Esophagus squamous epithelium (tissue), 4 donors: ENCODE measurements around the gene MAP7D2.
A peak's percentile ranks its signal among the peaks of the same experiment; 100 is the strongest.
"Not testable (repeated sequence)": the region's sequence is repeated elsewhere in the genome, so short reads cannot be mapped to it uniquely, and the experiment has no call there.

ENCODE experiments used
- POLR2A ChIP-seq, 4 donors: fragments of 450-650 bp; IDR thresholded peaks; one replicate each; pipeline ENCODE4 v1.6.1; 2017; ENCODE audit warnings: antibody characterized with exemption in 4 of 4, mild to moderate bottlenecking in 4 of 4, moderate library complexity in 3 of 4
- TF ChIP-seq, protein P1 (sequence below), 6 experiments: fragments of 450-650 bp in 4 of 6; fragments of 200-600 bp in 2 of 6; sonication (generic) in 2 of 6; IDR thresholded peaks; one replicate each; pipeline ENCODE4 v1.5.1; 2016 to 2019; ENCODE audit warnings: antibody characterized with exemption in 6 of 6, mild to moderate bottlenecking in 4 of 6, moderate library complexity in 4 of 6

DNA sequence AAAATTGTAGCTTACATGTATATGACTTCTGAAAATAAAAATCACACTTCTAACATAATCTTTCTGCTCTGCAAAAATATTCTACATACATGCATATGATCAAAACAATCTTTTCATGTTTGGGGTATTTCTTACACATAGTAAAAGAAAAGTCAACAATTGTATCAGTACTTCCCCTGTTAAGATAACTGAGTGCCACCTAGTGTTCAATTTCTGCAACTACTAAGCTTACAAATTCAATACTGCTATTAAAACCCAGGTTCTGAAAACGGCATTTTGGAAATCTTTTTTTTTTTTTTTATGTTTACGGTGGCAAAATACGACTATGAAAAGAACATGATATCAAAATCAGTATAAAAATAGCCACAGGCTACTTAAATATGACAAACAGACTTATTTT is 10.7 kb upstream of the MAP7D2 start:
- TF ChIP-seq, protein P1, sequence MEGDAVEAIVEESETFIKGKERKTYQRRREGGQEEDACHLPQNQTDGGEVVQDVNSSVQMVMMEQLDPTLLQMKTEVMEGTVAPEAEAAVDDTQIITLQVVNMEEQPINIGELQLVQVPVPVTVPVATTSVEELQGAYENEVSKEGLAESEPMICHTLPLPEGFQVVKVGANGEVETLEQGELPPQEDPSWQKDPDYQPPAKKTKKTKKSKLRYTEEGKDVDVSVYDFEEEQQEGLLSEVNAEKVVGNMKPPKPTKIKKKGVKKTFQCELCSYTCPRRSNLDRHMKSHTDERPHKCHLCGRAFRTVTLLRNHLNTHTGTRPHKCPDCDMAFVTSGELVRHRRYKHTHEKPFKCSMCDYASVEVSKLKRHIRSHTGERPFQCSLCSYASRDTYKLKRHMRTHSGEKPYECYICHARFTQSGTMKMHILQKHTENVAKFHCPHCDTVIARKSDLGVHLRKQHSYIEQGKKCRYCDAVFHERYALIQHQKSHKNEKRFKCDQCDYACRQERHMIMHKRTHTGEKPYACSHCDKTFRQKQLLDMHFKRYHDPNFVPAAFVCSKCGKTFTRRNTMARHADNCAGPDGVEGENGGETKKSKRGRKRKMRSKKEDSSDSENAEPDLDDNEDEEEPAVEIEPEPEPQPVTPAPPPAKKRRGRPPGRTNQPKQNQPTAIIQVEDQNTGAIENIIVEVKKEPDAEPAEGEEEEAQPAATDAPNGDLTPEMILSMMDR (IDR thresholded peaks at IDR 0.05), result peak in 1 of 6 experiments; percentile 34
- TF ChIP-seq POLR2A (IDR thresholded peaks at IDR 0.05), result not testable (repeated sequence)
